Neural cell (in vitro differentiated cells): ENCODE results near the gene PACSIN2. TPM values are rescaled to one million over a fixed set of nuclear protein-coding genes. Genes with fewer than 3 reads are reported as not detected.

Experiments
- H2AFZ ChIP-seq: fragments of 200-600, 300-800 bp; sonication (generic), shearing (Covaris generic); 2 replicates; pipeline ENCODE4 v1.6.0; 2014; ENCODE audit warnings: low read depth, mild to moderate bottlenecking, antibody characterized with exemption, low read length, moderate library complexity
- H3F3A ChIP-seq: fragments of 200-600 bp; shearing (Covaris generic); 2 replicates; pipeline ENCODE4 v1.6.1; 2016; ENCODE audit warnings: mild to moderate bottlenecking, moderate library complexity, mixed read lengths, antibody characterized with exemption, low read length; ENCODE audit not compliant: insufficient read depth, poor library complexity, severe bottlenecking
- H3K27ac ChIP-seq: fragments of 200-600, 300-800 bp; sonication (generic), shearing (Covaris generic); 2 replicates; pipeline ENCODE4 v1.5.1; 2014; ENCODE audit warnings: mild to moderate bottlenecking, low read length, moderate library complexity
- H3K27me3 ChIP-seq: fragments of 300-800, 200-600 bp; sonication (generic), shearing (Covaris generic); 2 replicates; pipeline ENCODE4 v1.6.0; 2014; ENCODE audit warnings: mild to moderate bottlenecking, low read depth, low read length, moderate library complexity; ENCODE audit not compliant: insufficient read depth
- H3K36me3 ChIP-seq: fragments of 300-800, 200-600 bp; sonication (generic), shearing (Covaris generic); 2 replicates; pipeline ENCODE4 v1.5.1; 2014; ENCODE audit warnings: mild to moderate bottlenecking, antibody characterized with exemption, low read length, moderate library complexity; ENCODE audit not compliant: insufficient read depth
- H3K4me2 ChIP-seq: fragments of 300-800, 200-600 bp; sonication (generic), shearing (Covaris generic); 2 replicates; pipeline ENCODE4 v1.6.0; 2014; ENCODE audit warnings: mild to moderate bottlenecking, low read length
- H3K4me3 ChIP-seq: fragments of 300-800, 200-600 bp; sonication (generic), shearing (Covaris generic); 2 replicates; pipeline ENCODE4 v1.5.1; 2014; ENCODE audit warnings: mild to moderate bottlenecking, low read length, moderate library complexity
- H3K79me2 ChIP-seq: fragments of 200-600 bp; shearing (Covaris generic); replicated peaks from 2 replicates; pipeline ENCODE4 v1.6.0; 2014; ENCODE audit warnings: mild to moderate bottlenecking, low read length, moderate library complexity; ENCODE audit not compliant: insufficient read depth
- H3K9ac ChIP-seq: fragments of 300-800, 200-600 bp; sonication (generic), shearing (Covaris generic); 2 replicates; pipeline ENCODE4 v1.6.1; 2016; ENCODE audit warnings: mild to moderate bottlenecking, low read length, mixed read lengths
- H3K9me2 ChIP-seq: fragments of 200-600 bp; shearing (Covaris generic); 2 replicates; pipeline ENCODE4 v1.6.1; 2016; ENCODE audit warnings: mild to moderate bottlenecking, low read length, mixed read lengths; ENCODE audit not compliant: insufficient read depth
- H3K9me3 ChIP-seq: fragments of 200-600, 300-800 bp; sonication (generic), shearing (Covaris generic); 2 replicates; pipeline ENCODE4 v1.6.1; 2016; ENCODE audit warnings: mild to moderate bottlenecking, mixed run types, low read length, moderate library complexity, mixed read lengths
- H4K20me1 ChIP-seq: fragments of 200-600 bp; shearing (Covaris generic); 2 replicates; pipeline ENCODE4 v1.6.1; 2016; ENCODE audit warnings: mild to moderate bottlenecking, mixed run types; ENCODE audit not compliant: insufficient read depth
- CTCF ChIP-seq: fragments of 450-650 bp; IDR thresholded peaks from 2 replicates; pipeline ENCODE4 v1.5.1; 2014; ENCODE audit warnings: antibody characterized with exemption, mild to moderate bottlenecking, moderate library complexity; ENCODE audit not compliant: poor library complexity, severe bottlenecking
- EP300 ChIP-seq: fragments of 450-650 bp; conservative IDR thresholded peaks from 2 replicates; pipeline ENCODE4 v1.6.1; 2014; ENCODE audit warnings: antibody characterized with exemption, mild to moderate bottlenecking, moderate library complexity; ENCODE audit not compliant: poor library complexity, severe bottlenecking
- EZH2 ChIP-seq: fragments of 200-600, 300-800 bp; shearing (Covaris generic), sonication (generic); IDR thresholded peaks from 2 replicates; pipeline ENCODE4 v1.6.1; 2014; ENCODE audit warnings: antibody characterized with exemption, low read length, borderline replicate concordance, mild to moderate bottlenecking; ENCODE audit not compliant: insufficient read depth, poor library complexity, severe bottlenecking
- MXI1 ChIP-seq: fragments of 450-650 bp; conservative IDR thresholded peaks from 2 replicates; pipeline ENCODE4 v1.6.1; 2014; ENCODE audit warnings: antibody characterized with exemption, mild to moderate bottlenecking; ENCODE audit not compliant: poor library complexity, severe bottlenecking
- POLR2AphosphoS5 ChIP-seq: IDR thresholded peaks from 2 replicates; pipeline ENCODE4 v1.6.1; 2012
- RAD21 ChIP-seq: fragments of 450-650 bp; conservative IDR thresholded peaks from 2 replicates; pipeline ENCODE4 v1.6.1; 2014; ENCODE audit warnings: antibody characterized with exemption, mild to moderate bottlenecking, moderate library complexity
- REST ChIP-seq: IDR thresholded peaks from 2 replicates; pipeline ENCODE4 v1.6.1; 2012; ENCODE audit warnings: borderline replicate concordance
- SMC3 ChIP-seq: fragments of 450-650 bp; conservative IDR thresholded peaks from 2 replicates; pipeline ENCODE4 v1.6.1; 2014; ENCODE audit warnings: antibody characterized with exemption, mild to moderate bottlenecking, moderate library complexity; ENCODE audit not compliant: poor library complexity
- TAF1 ChIP-seq: IDR thresholded peaks from 2 replicates; pipeline ENCODE4 v1.6.1; 2012; ENCODE audit warnings: low read depth
- polyA plus RNA-seq: library from polyadenylated mRNA; depleted of rRNA; stranded (reverse); fragments of >200 nt; gene quantifications from 2 replicates; pipeline ENCODE4 v1.2.3, GENCODE V29; 2014

Gene PACSIN2
- polyA plus RNA-seq, 1 donor from 2014 or later = 47.2 TPM

GRCh38 chr22:42951093-42951710, 63.7 kb downstream of the PACSIN2 start:
- Histone ChIP-seq H3K9me3 (no peaks in the 10 kb centered on the region), H3K79me2 (no peaks in the 10 kb centered on the region), H3K4me3 (no peak overlapping the region), H4K20me1 (no peaks in the 10 kb centered on the region), H3K9ac (no peak overlapping the region), H3K4me2 (no peak overlapping the region), H3F3A (no peaks in the 10 kb centered on the region), H3K9me2 (no peaks in the 10 kb centered on the region), H3K27ac (no peak overlapping the region), H2AFZ (no peak overlapping the region), H3K27me3 (no peaks in the 10 kb centered on the region), H3K36me3 (no peaks in the 10 kb centered on the region)
- no peak for TF ChIP-seq EP300
- TF ChIP-seq REST = no peak
- no peak for TF ChIP-seq TAF1
- TF ChIP-seq MXI1 = no peak
- TF ChIP-seq POLR2AphosphoS5 = no peak
- TF ChIP-seq RAD21 = no peak
- TF ChIP-seq SMC3 = no peak
- no peak for TF ChIP-seq CTCF

GRCh38 chr22:42950281-42950680, 64.7 kb downstream of the PACSIN2 start:
- no peak for TF ChIP-seq SMC3
- TF ChIP-seq POLR2AphosphoS5 = no peak
- no peak for TF ChIP-seq REST
- TF ChIP-seq TAF1 = no peak
- TF ChIP-seq RAD21 = no peak
- TF ChIP-seq EP300 = no peak
- no peak for TF ChIP-seq MXI1
- no peak for TF ChIP-seq CTCF
- TF ChIP-seq EZH2 = no peak
- H4K20me1 ChIP-seq = no peaks in the 10 kb centered on the region
- no peaks in the 10 kb centered on the region for H3K9me2 ChIP-seq
- H2AFZ ChIP-seq = no peak overlapping the region
- H3F3A ChIP-seq = no peaks in the 10 kb centered on the region
- no peaks in the 10 kb centered on the region for H3K27me3 ChIP-seq
- no peak overlapping the region for H3K4me3 ChIP-seq
- no peaks in the 10 kb centered on the region for H3K79me2 ChIP-seq
- H3K9ac ChIP-seq = no peak overlapping the region
- no peaks in the 10 kb centered on the region for H3K9me3 ChIP-seq
- H3K27ac ChIP-seq = no peak overlapping the region
- H3K36me3 ChIP-seq = no peaks in the 10 kb centered on the region
- no peak overlapping the region for H3K4me2 ChIP-seq
